Middle frontal gyrus (tissue), 1 donor: ENCODE data around the gene COL9A3.

Source experiments
- DNase-seq: peaks from one replicate; pipeline ENCODE4 v3.0.0-alpha.2; 2015; ENCODE audit warnings: low spot score; ENCODE audit errors: extremely low spot score

COL9A3 gene

DNA sequence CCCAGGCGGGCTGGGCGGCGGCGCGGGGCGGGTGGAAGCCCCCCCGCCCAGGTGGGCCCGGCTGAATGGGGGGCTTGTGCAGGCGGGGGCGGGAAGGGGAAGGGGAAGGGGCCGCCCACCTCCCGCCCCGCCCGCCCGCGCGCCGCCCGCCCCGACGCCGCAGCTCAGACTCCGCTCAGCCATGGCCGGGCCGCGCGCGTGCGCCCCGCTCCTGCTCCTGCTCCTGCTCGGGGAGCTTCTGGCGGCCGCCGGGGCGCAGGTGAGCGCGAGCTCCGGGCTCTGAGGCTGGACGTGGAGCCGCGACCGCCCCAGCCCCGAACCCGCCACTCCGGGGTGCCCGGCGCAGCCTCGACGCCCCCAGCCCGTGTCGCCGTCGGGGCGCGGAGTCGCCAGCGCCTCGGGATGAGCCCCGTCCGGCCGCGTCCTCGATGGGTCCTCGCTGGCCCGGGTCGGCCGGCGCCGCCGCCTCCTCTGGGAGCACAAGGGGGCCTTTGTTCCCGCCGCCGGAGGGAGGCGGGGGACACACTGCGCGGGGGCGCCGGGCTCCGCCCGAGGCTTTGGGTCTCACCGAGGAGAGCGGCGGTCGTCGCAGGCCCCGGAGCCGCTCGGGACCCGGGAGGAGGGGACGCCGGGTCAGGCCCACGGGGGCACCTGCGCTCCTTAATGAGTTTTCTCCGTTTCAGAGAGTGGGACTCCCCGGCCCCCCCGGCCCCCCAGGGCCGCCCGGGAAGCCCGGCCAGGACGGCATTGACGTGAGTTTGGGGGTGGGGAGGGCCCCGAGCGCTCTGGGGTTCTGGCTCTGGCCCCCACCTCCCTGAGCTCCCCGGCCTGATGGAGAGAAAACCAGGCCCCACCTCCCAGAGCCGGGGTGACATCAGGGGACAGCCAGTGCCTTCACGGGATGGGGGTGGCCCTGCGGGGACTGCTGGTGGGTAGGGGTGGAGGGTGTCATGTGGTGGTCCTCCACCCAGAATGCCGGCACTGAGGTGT lies at the start of gene COL9A3:
Gene COL9A3 (plus strand): TSS at position 167 of the 990 bp plus-strand sequence. CDS start 15 bp downstream, at position 182.
- DNase-seq, result no peak

GRCh38 chr20:62768234-62768546 lies 48.7 kb upstream of the COL9A3 start:
- no peak for DNase-seq

DNA sequence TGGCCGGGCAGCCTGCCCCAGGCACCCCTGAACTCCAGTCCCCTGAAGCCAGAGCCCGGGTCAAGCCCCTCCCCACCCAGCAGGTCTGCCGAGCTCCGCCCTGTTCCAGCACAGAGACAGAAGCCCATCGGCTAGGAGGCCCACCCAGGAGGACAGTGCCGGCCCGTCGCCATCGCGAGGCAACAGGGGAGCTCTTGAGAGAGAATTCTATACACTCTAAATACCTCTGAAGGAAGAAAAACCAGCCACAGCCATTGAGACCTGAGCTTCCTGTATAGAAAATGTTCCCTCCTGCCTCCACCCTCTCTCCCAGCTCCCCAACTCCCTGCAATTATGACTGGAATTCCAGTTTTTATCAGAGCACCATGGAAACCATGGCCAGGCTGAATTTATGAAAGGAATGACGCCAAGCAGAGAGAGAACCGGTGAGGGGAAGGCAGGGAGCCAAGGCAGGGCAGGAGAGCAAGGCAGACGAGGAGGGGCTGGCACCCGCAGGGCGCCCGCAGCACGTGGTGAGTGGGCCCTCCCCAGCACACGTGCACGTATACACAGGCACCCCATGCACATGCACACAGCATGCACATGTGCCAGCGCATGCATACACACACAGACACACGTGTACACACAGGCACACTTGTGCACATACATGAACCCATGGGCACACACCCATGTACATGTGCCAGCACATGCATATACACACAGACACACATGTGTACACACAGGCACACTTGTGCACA lies 48.1 kb upstream of the COL9A3 start:
- DNase-seq, result no peak

DNA sequence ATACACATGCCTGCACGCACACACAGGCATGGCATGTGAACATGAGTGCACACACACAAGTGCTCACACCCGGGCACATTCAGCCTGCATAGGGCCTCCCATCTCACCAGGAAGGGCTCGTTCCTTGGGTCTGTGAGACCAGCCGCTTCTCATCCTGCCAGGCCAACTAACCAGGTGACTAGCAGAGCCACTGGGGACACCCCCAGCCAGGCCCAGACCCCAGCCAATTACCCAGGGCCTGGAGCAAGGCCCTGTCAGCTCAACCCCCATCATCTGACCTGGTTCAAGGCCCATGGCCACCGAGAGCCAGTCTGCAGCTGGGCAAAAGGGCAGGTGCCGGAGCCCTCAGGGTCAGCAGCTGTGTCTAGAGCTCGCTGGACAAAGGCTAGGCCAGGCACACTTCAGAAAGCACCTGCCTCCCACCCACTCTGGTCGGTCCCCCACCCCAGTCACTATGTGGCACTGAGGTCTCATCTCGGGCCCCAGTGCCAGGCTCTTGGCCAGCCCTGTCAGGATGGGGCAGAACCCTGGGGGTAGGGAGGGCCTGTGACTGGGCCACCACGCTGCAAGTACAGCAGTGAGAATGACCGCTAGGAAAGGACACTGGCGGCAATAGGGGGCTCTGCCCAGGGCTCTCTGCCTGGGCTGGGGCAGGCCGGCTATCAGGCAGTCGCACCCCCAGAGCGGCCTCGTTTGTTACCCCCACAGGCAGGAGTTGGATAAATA lies 47.3 kb upstream of the COL9A3 start:
- DNase-seq, result no peak

DNA sequence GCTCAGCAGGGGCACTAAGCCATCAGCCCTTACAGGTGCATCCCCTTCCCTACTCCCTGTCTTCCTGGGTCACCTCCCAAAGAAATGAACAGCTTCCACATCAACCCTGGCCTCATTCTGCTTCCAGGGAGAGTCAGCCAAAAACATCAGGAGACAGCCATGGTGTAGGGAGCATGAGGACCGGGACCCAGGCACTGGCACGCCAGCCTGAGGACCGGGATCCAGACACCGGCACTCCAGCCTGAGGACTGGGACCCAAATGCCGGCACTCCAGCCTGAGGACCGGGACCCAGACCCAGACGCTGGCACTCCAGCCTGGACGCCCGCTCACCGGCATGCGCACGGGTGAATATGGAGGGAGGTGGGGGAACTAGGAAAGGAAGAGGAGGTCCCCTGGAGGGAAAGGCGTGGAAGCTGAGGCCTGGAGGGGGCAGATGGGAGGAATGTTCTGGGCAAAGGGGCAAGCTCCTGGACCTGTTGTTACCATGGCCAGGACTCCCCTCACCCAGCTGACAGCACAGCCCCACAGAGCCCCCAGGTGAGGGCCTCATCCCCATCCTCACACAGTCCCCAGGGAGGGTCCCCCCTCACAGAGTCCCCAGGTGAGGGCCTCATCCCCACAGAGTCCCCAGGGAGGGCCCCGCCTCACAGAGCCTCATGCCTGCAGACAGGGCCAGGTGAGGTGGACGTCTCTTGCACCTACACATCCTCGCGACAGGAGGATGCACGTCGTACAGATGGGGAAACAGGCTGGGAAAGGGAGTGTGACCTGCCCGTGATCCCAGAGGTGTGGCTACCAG lies 46.5 kb upstream of the COL9A3 start:
- no peak for DNase-seq

DNA sequence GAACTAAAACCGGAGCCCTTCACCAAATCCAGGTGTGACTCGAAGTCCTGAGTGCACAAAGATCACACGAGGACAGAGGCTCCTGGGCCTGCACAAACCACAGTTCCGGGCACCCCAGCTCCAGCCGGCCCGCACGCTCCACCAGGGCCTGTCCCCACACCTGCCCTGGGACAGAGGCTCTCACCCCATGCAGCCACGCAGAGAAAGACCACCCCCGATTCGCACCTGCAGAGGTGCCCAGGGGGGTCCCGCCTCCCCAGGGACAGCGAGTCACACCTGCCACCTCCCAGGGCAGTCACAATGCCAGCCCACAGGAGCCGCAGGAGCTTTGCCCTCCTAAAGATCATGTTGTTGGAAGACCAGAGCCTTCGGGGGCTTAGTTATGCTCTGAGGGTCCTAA lies 45.9 kb upstream of the COL9A3 start:
- no peak for DNase-seq

DNA sequence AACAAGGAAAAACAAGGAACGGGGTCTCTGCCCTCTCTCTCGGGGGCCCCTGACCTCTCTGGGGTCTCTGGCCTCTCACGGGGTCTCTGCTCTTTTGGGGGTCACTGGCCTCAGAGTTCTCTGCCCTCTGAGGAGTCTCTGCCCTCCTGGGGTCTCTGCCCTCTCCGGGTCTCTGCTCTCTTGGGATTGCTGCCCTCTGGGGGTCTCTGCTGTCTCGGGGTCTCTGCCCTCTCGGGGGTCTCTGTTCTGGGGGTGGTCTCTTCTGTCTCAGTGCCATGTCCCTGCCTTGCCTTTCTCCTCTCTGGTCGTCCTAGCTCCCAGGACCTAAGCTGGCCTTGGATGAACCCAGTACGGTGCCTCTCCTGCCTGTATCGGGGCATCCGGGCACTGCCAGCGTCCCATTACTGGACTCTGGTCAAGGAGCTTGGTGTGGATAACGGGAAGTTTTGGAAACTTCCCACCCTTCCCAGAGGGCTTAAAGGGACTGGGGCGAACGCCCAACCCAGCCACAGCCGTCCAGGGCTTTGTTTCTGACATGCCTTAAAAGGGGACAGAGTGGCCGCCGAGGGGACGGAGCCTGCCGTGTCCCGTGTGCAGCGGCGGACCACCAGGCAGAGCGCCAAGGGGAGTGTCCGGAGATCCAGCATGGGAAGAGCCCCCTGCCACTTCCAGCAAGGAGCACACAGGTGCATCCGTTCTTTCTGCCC lies 45.3 kb upstream of the COL9A3 start:
- no peak for DNase-seq

DNA sequence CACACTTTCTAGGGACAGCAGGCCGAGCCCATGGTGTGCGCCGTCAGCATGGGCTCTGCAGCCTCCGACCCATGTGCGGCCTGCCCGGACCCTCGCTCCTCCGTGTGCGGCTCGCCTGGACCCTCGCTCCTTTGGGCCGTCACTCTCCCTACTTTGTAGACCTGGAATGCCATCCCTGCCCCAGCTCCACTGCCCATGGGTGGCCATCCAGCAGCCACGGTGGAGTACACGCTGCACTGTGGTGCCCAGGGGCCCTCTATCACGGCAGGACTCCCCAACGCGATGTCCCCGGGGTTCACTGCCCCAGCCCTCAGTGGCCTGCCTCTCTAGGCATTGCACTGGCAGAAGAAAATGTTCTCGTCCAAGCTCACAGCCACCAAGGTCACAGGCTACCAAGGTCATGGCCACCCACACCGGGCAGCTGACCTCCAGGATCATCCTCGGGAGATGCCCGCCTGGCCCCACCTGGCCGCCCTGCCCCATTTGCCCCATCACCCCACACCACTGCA lies 44.7 kb upstream of the COL9A3 start:
- no peak for DNase-seq

DNA sequence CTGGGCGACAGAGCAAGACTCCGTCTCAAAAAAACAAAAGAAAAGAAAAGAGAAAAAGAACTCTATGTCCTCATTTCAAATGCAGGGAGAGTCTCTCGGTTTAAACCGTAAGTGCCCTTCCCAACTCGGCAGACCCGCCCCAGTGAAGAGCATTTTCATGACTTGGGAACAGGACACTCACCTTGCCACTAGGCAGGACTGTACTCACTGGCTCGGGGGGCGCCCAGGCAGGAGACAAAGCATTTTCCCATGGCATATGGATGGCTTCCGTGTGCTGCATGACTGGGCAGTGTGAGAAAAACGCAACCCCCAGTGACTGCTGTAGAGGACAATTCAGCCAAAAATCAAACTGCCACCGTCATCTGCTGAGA lies 44.2 kb upstream of the COL9A3 start:
- DNase-seq, result no peak

- no peak for DNase-seq
Observed at GRCh38 chr20:62772990-62773844, 43.6 kb upstream of the COL9A3 start.

- no peak for DNase-seq
Observed at GRCh38 chr20:62773845-62774714, 42.8 kb upstream of the COL9A3 start.

DNA sequence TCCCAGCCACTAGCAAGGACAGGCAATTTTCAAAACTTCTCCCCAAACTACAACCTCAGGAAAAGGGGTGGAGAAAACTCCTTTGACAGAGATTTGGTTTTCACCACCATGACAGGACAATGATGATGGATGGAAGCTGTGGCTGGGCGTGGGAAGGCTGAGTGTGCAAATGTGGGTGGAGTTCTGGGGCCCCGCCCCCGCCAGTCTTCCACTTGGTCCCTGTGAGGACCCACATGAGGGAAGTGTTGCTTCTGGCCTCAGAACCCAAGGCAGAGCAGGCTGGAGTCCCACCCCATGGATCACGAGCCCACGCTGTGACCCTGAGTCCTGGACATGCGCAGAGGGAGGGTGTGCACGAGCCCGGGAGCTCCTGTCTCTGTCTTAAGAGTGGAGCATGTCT lies 42.1 kb upstream of the COL9A3 start:
- no peak for DNase-seq

- DNase-seq, result no peak
Observed at GRCh38 chr20:62775206-62775605, 41.6 kb upstream of the COL9A3 start.

DNA sequence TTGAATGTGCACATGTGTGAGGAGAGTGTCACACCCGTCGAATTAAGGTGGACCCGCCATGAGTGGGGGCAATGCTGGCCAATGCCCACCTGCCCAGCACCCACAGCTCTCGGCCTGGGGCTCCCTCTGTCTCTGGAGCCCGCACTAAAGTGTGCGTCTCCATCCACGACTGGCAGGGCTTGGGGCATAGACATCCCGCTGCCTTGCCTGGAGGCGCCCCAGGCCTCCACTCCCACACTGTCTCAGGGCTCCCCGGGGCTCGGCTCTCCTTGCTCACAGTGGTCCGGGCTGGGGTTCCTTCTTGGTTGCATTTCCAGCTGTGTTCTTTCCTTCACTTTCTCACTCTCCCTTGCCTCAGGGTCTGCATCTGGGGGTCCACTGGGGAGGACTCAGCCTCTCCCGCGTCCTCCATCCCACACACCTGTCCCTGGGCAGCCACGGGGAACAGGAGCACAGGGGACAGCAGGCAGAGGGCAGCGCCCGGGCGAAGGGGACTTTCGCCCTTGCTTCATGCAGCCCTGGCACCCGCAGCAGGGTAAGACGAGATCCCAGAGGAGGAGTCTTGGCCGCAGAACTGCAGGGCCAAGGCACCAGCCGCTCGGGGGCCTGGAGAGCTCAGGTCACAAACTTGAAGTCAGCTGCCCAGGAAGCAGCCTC lies 40.7 kb upstream of the COL9A3 start:
- no peak for DNase-seq

GRCh38 chr20:62776692-62777527 lies 39.9 kb upstream of the COL9A3 start:
- no peak for DNase-seq

DNA sequence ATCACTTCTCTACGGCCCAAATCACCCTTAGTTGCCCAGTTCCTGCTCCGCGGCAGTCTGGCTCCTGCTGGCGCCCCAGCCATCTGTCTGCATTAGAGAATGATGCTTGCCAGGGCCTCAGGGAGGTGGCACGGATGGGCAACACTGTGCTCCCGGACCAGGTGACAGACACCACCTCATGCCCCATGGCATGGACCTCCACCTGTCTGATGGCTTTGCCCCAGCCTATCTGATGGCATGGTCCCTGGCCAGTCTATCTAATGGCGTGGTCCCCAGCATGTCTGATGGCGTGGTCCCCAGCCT lies 39.4 kb upstream of the COL9A3 start:
- DNase-seq, result no peak

GRCh38 chr20:62778058-62778457 lies 38.8 kb upstream of the COL9A3 start:
- no peak for DNase-seq
